ENCODE results near the gene APOBEC4. TPM values are rescaled to one million over a fixed set of nuclear protein-coding genes. Genes with fewer than 3 reads are reported as not detected.
"Not testable (repeated sequence)": the region's sequence is repeated elsewhere in the genome, so short reads cannot be mapped to it uniquely, and the experiment has no call there.

APOBEC4 gene
- total RNA-seq, 4 donors from 2014 or later, result not detected

- peaks cover 0 to 28% of the 10 kb centered on the region in 2 donors for H3K36me3 ChIP-seq
- WGBS, 2 donors (ENCODE audit: low coverage in 1 of 2), result 25 to 43% methylated on average over 1 of the region's 1 CpG
- peak overlapping the region; percentile 94 to 98 (median 96) for H3K27ac ChIP-seq
- TF ChIP-seq CTCF (IDR thresholded peaks at IDR 0.05) (no peak), POLR2AphosphoS5 (IDR thresholded peaks at IDR 0.05) (no peak), POLR2A (IDR thresholded peaks at IDR 0.05) (no peak), EP300 (IDR thresholded peaks at IDR 0.05) (no peak)
- peaks cover 5 to 68% (median 14%) of the 10 kb centered on the region in 3 donors for H3K4me1 ChIP-seq
- no peak for ATAC-seq
- no peaks in the 10 kb centered on the region for H3K27me3 ChIP-seq
- H3K9me3 ChIP-seq, result no peaks in the 10 kb centered on the region
- H3K4me3 ChIP-seq, result peak overlapping the region; percentile 76 to 81
These were observed 20.2 kb downstream of the APOBEC4 start for GRCh38 chr1:183632964-183633363.

GRCh38 chr1:183632114-183632513 is 21.0 kb downstream of the APOBEC4 start:
- WGBS, 2 donors (ENCODE audit: low coverage in 1 of 2), result 7 to 33% methylated on average over 2 of the region's 2 CpGs
- Histone ChIP-seq H3K36me3 (peaks cover 0 to 34% of the 10 kb centered on the region in 2 donors), H3K4me3 (peak overlapping the region; percentile 76 to 81), H3K4me1 (peaks cover 6 to 74% (median 16%) of the 10 kb centered on the region in 3 donors), H3K9me3 (no peaks in the 10 kb centered on the region), H3K27ac (peak overlapping the region; percentile 94 to 98 (median 96)), H3K27me3 (no peaks in the 10 kb centered on the region)
- TF ChIP-seq EP300 (IDR thresholded peaks at IDR 0.05) (no peak), CTCF (IDR thresholded peaks at IDR 0.05) (no peak), POLR2AphosphoS5 (IDR thresholded peaks at IDR 0.05) (peak; percentile 80), POLR2A (IDR thresholded peaks at IDR 0.05) (no peak)
- no peak for ATAC-seq

GRCh38 chr1:183630748-183631147 is 22.4 kb downstream of the APOBEC4 start:
- H3K4me3 ChIP-seq, result peak overlapping the region; percentile 12 to 76
- 6 to 20% methylated on average over 2 of the region's 2 CpGs for WGBS, 2 donors (ENCODE audit: low coverage in 1 of 2)
- H3K4me1 ChIP-seq, result peaks cover 17 to 77% (median 23%) of the 10 kb centered on the region in 3 donors

GRCh38 chr1:183628537-183628936 is 24.6 kb downstream of the APOBEC4 start:
- H3K27ac ChIP-seq, result no peak overlapping the region
- peaks cover 19 to 85% (median 26%) of the 10 kb centered on the region in 3 donors for H3K4me1 ChIP-seq
- peaks cover 0 to 62% of the 10 kb centered on the region in 2 donors for H3K36me3 ChIP-seq
- no peak for TF ChIP-seq POLR2AphosphoS5 (IDR thresholded peaks at IDR 0.05)
- TF ChIP-seq CTCF (IDR thresholded peaks at IDR 0.05), result no peak
- no peak for TF ChIP-seq POLR2A (IDR thresholded peaks at IDR 0.05)
- no peak for TF ChIP-seq EP300 (IDR thresholded peaks at IDR 0.05)
- H3K9me3 ChIP-seq, result no peaks in the 10 kb centered on the region
- ATAC-seq, result no peak
- no peak overlapping the region for H3K4me3 ChIP-seq
- H3K27me3 ChIP-seq, result no peaks in the 10 kb centered on the region

More at GRCh38 chr1:183630748-183631147, 22.4 kb downstream of the APOBEC4 start:
- Histone ChIP-seq H3K27ac (peak overlapping the region; percentile 2 to 96 (median 94)), H3K27me3 (no peaks in the 10 kb centered on the region), H3K9me3 (no peaks in the 10 kb centered on the region), H3K36me3 (peaks cover 0 to 41% of the 10 kb centered on the region in 2 donors)
- TF ChIP-seq POLR2A (IDR thresholded peaks at IDR 0.05) (no peak), CTCF (IDR thresholded peaks at IDR 0.05) (no peak), EP300 (IDR thresholded peaks at IDR 0.05) (no peak), POLR2AphosphoS5 (IDR thresholded peaks at IDR 0.05) (no peak)
- ATAC-seq, result no peak

- not testable (repeated sequence) for H3K27me3 ChIP-seq, H3K4me3 ChIP-seq, ATAC-seq, H3K9me3 ChIP-seq
- 2 to 11% methylated on average over 3 of the region's 3 CpGs for WGBS, 2 donors (ENCODE audit: low coverage in 1 of 2)
- Histone ChIP-seq H3K4me1 (peaks cover 23 to 74% (median 26%) of the 10 kb centered on the region in 3 donors), H3K36me3 (peaks cover 0 to 68% of the 10 kb centered on the region in 2 donors), H3K27ac (peak overlapping the region in 3 of 4 donors; percentile 25 to 51 (median 34))
These were observed 26.9 kb downstream of the APOBEC4 start for GRCh38 chr1:183626236-183626635.

Measured in gastroesophageal sphincter (tissue), 4 donors.